Liver (tissue), 9 donors: ENCODE results near the gene ABCC9. TPM values are rescaled to one million over a fixed set of nuclear protein-coding genes. Genes with fewer than 3 reads are reported as not detected.

Experiments
- DNase-seq: peaks from one replicate; pipeline ENCODE4 v3.0.0-alpha.2; 2017; ENCODE audit warnings: low spot score
- H3K27ac ChIP-seq, 2 donors: one replicate each; pipeline ENCODE4 v1.7.0; 2013; ENCODE audit warnings: inconsistent platforms in 2 of 2, low read length in 2 of 2, control low read depth in 1 of 2, low read depth in 1 of 2, mild to moderate bottlenecking in 1 of 2
- H3K27me3 ChIP-seq, 4 donors: one replicate each; pipeline versions ENCODE4 v1.6.1 to v1.7.0; 2013; ENCODE audit warnings: low read length in 3 of 4, inconsistent platforms in 1 of 4, mild to moderate bottlenecking in 1 of 4, moderate library complexity in 1 of 4; ENCODE audit not compliant: control insufficient read depth in 4 of 4, insufficient read depth in 4 of 4
- H3K36me3 ChIP-seq, 4 donors: one replicate each; pipeline versions ENCODE4 v1.6.1 to v1.7.0; 2013; ENCODE audit warnings: low read length in 3 of 4, mild to moderate bottlenecking in 3 of 4, low read depth in 1 of 4, moderate library complexity in 1 of 4; ENCODE audit not compliant: control insufficient read depth in 4 of 4, insufficient read depth in 3 of 4
- H3K4me1 ChIP-seq, 4 donors: one replicate each; pipeline versions ENCODE4 v1.6.1 to v1.7.0; 2013; ENCODE audit warnings: low read length in 3 of 4, mild to moderate bottlenecking in 3 of 4, moderate library complexity in 1 of 4; ENCODE audit not compliant: control insufficient read depth in 4 of 4, insufficient read depth in 4 of 4
- H3K4me3 ChIP-seq, 3 donors: one replicate each; pipeline versions ENCODE4 v1.6.1 to v1.7.0; 2013; ENCODE audit warnings: low read length in 3 of 3, control low read depth in 1 of 3, low read depth in 1 of 3, mild to moderate bottlenecking in 1 of 3
- H3K9ac ChIP-seq, 2 donors: one replicate each; pipeline ENCODE4 v1.7.0; 2013; ENCODE audit warnings: low read length in 2 of 2, mild to moderate bottlenecking in 2 of 2, moderate library complexity in 2 of 2, control low read depth in 1 of 2, low read depth in 1 of 2
- H3K9me3 ChIP-seq, 4 donors: one replicate each; pipeline versions ENCODE4 v1.6.1 to v1.7.0; 2013; ENCODE audit warnings: low read length in 3 of 4; ENCODE audit not compliant: control insufficient read depth in 4 of 4
- EGR1 ChIP-seq, 2 donors: IDR thresholded peaks; 2 replicates each; pipeline ENCODE4 v1.6.1; 2016 to 2018; ENCODE audit warnings: antibody characterized with exemption in 2 of 2, low read depth in 2 of 2
- FOXA1 ChIP-seq: IDR thresholded peaks from 2 replicates; pipeline ENCODE4 v1.6.1; 2016; ENCODE audit warnings: antibody characterized with exemption
- FOXA2 ChIP-seq: IDR thresholded peaks from 2 replicates; pipeline ENCODE4 v1.6.1; 2016; ENCODE audit warnings: antibody characterized with exemption
- GABPA ChIP-seq, 2 donors: IDR thresholded peaks in 1 of 2; conservative IDR thresholded peaks in 1 of 2; 2 replicates each; pipeline ENCODE4 v1.6.1; 2016; ENCODE audit warnings: antibody characterized with exemption in 2 of 2, mild to moderate bottlenecking in 1 of 2, moderate library complexity in 1 of 2
- HNF4A ChIP-seq, 2 donors: conservative IDR thresholded peaks; 2 replicates each; pipeline ENCODE4 v1.6.1; 2016; ENCODE audit warnings: antibody characterized with exemption in 2 of 2, mild to moderate bottlenecking in 2 of 2
- HNF4G ChIP-seq: IDR thresholded peaks from 2 replicates; pipeline ENCODE4 v1.6.1; 2016; ENCODE audit warnings: antibody characterized with exemption
- JUND ChIP-seq, 2 donors: IDR thresholded peaks; 2 replicates each; pipeline ENCODE4 v1.6.1; 2016; ENCODE audit warnings: antibody characterized with exemption in 2 of 2
- NR2F2 ChIP-seq: IDR thresholded peaks from 2 replicates; pipeline ENCODE4 v1.6.1; 2016; ENCODE audit warnings: antibody characterized with exemption
- RAD21 ChIP-seq, 2 donors: IDR thresholded peaks; 2 replicates each; pipeline ENCODE4 v1.6.1; 2016; ENCODE audit warnings: antibody characterized with exemption in 2 of 2, mild to moderate bottlenecking in 2 of 2
- RXRA ChIP-seq, 2 donors: IDR thresholded peaks; 2 replicates each; pipeline ENCODE4 v1.6.1; 2017 to 2018; ENCODE audit warnings: antibody characterized with exemption in 2 of 2, mild to moderate bottlenecking in 1 of 2
- SP1 ChIP-seq: IDR thresholded peaks from 2 replicates; pipeline ENCODE4 v1.6.1; 2018; ENCODE audit warnings: antibody characterized with exemption, mild to moderate bottlenecking
- TAF1 ChIP-seq: conservative IDR thresholded peaks from 2 replicates; pipeline ENCODE4 v1.6.1; 2016; ENCODE audit warnings: antibody characterized with exemption, mild to moderate bottlenecking
- YY1 ChIP-seq: IDR thresholded peaks from 2 replicates; pipeline ENCODE4 v1.6.1; 2016; ENCODE audit warnings: antibody characterized with exemption, mild to moderate bottlenecking
- WGBS: extraction: QIAGEN DNeasy Blood & Tissue Kit; methylation state at CpG from one replicate; pipeline ENCODE4 v1.1.7; 2013; 5-methylcytosine and 5-hydroxymethylcytosine counted together
- polyA plus RNA-seq, 2 donors: library from polyadenylated mRNA; stranded (reverse) in 1 of 2; unstranded in 1 of 2; fragments of 200-250 nt in 1 of 2; fragments of >200 nt in 1 of 2; fragmentation: Nextera tagmentation in 1 of 2; extraction: Ambion mirVana in 1 of 2; gene quantifications; one replicate each; pipeline versions ENCODE4 v1.2.1 to v1.2.3, GENCODE V29; 2013 to 2015
- total RNA-seq, 2 donors: library from RNA; depleted of rRNA; stranded (reverse); fragments of >200 nt; gene quantifications; one replicate each; pipeline ENCODE4 v1.2.3, GENCODE V29; 2014
- TF ChIP-seq, protein P1 (sequence below): IDR thresholded peaks from 2 replicates; pipeline ENCODE4 v1.6.1; 2016; ENCODE audit warnings: antibody characterized with exemption
- TF ChIP-seq, protein P2 (sequence below): IDR thresholded peaks from 2 replicates; pipeline ENCODE4 v1.6.1; 2016; ENCODE audit warnings: antibody characterized with exemption, mild to moderate bottlenecking
- TF ChIP-seq, protein P3 (sequence below): IDR thresholded peaks from 2 replicates; pipeline ENCODE4 v1.6.1; 2016; ENCODE audit warnings: antibody characterized with exemption
- TF ChIP-seq, protein P4 (sequence below): fragments of 150-350 bp; IDR thresholded peaks from 2 replicates; pipeline ENCODE4 v1.5.1; 2017; ENCODE audit warnings: improper control_type of control experiment, low read depth, low read length; ENCODE audit not compliant: missing input control
- donor health status: healthy.
- donor health status: healthy.
- donor health status: healthy.
- donor health status: healthy.
- donor health status: healthy.

Gene ABCC9
- total and polyA plus RNA-seq, 4 donors: 2.7 to 55.6 (median 10.7) TPM

DNA sequence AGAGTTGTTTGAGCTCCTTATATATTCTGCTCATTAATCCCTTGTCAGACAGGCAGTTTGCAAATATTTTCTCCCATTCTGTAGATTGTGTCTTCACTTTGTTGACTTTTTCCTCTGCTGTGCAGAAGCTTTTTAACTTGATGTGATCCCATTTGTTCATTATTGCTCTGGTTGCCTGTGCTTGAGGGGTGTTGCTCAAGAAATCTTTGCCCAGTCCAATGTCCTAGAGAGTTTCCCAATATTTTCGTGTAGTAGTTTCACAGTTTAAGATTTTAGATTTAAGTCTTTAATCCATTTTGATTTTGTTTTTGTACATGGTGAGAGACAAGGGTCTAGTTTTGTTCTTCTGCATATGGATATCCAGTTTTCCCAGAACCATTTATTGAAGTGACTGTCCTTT lies 19.8 kb downstream of the ABCC9 start:
- peaks cover 0 to 2% (median 0%) of the 10 kb centered on the region in 4 donors for H3K36me3 ChIP-seq

DNA sequence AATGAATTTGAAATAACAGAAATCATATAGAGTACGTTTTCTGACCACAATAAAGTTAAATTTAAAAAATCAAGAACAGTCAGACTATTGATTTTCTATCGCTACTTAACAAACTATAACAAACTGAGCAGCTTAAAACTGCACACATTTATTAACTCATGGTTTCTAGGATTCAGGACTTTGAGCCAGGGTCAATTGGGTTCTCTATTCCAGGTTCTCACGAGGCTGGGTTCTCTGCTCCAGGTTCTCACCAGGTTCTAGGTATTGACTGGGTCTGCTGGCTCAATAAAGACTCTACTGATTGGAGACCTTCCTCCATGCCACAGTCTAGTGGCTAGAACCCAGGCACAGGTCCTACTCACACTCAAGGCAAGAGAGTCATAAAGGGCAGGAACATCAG lies 22.8 kb downstream of the ABCC9 start:
- no peaks in the 10 kb centered on the region for H3K4me1 ChIP-seq
- H3K4me3 ChIP-seq: no peak overlapping the region
- H3K27ac ChIP-seq: no peak overlapping the region
- WGBS: 43% methylated on average over 3 of the region's 3 CpGs
- no peak overlapping the region for H3K9ac ChIP-seq
- no peaks in the 10 kb centered on the region for H3K36me3 ChIP-seq
- no peaks in the 10 kb centered on the region for H3K27me3 ChIP-seq
- no peaks in the 10 kb centered on the region for H3K9me3 ChIP-seq
- no peak for DNase-seq
- TF ChIP-seq RAD21 (IDR thresholded peaks at IDR 0.05): no peak
- TF ChIP-seq HNF4G: peak; percentile 35
- peak in 1 of 2 donors; percentile 54 for TF ChIP-seq RXRA (IDR thresholded peaks at IDR 0.05)
- TF ChIP-seq GABPA (IDR thresholded peaks at IDR 0.05 in 1 of 2, conservative IDR thresholded peaks at IDR 0.05 in 1 of 2): no peak
- no peak for TF ChIP-seq EGR1 (IDR thresholded peaks at IDR 0.05; ENCODE audit: low read depth in 2 of 2)
- TF ChIP-seq, protein P1, sequence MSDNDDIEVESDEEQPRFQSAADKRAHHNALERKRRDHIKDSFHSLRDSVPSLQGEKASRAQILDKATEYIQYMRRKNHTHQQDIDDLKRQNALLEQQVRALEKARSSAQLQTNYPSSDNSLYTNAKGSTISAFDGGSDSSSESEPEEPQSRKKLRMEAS: no peak
- no peak for TF ChIP-seq NR2F2
- TF ChIP-seq HNF4A (conservative IDR thresholded peaks at IDR 0.05): peak; percentile 67 to 81
- TF ChIP-seq YY1: no peak
- no peak for TF ChIP-seq FOXA2

More for the DNA sequence above, 19.8 kb downstream of the ABCC9 start:
- H3K4me3 ChIP-seq: no peak overlapping the region
- 31% methylated on average over 1 of the region's 1 CpG for WGBS
- H3K9me3 ChIP-seq: no peaks in the 10 kb centered on the region
- no peaks in the 10 kb centered on the region for H3K27me3 ChIP-seq
- no peak overlapping the region for H3K27ac ChIP-seq
- TF ChIP-seq GABPA (IDR thresholded peaks at IDR 0.05 in 1 of 2, conservative IDR thresholded peaks at IDR 0.05 in 1 of 2) (no peak), HNF4A (conservative IDR thresholded peaks at IDR 0.05) (peak; percentile 87 to 91), SP1 (peak; percentile 33), TAF1 (no peak), FOXA1 (no peak), RAD21 (IDR thresholded peaks at IDR 0.05) (peak; percentile 15 to 38), NR2F2 (no peak), RXRA (IDR thresholded peaks at IDR 0.05) (peak; percentile 44 to 51), FOXA2 (no peak), EGR1 (IDR thresholded peaks at IDR 0.05; ENCODE audit: low read depth in 2 of 2) (no peak), JUND (IDR thresholded peaks at IDR 0.05) (peak; percentile 22 to 57), YY1 (no peak), HNF4G (peak; percentile 79)
- TF ChIP-seq, protein P2, sequence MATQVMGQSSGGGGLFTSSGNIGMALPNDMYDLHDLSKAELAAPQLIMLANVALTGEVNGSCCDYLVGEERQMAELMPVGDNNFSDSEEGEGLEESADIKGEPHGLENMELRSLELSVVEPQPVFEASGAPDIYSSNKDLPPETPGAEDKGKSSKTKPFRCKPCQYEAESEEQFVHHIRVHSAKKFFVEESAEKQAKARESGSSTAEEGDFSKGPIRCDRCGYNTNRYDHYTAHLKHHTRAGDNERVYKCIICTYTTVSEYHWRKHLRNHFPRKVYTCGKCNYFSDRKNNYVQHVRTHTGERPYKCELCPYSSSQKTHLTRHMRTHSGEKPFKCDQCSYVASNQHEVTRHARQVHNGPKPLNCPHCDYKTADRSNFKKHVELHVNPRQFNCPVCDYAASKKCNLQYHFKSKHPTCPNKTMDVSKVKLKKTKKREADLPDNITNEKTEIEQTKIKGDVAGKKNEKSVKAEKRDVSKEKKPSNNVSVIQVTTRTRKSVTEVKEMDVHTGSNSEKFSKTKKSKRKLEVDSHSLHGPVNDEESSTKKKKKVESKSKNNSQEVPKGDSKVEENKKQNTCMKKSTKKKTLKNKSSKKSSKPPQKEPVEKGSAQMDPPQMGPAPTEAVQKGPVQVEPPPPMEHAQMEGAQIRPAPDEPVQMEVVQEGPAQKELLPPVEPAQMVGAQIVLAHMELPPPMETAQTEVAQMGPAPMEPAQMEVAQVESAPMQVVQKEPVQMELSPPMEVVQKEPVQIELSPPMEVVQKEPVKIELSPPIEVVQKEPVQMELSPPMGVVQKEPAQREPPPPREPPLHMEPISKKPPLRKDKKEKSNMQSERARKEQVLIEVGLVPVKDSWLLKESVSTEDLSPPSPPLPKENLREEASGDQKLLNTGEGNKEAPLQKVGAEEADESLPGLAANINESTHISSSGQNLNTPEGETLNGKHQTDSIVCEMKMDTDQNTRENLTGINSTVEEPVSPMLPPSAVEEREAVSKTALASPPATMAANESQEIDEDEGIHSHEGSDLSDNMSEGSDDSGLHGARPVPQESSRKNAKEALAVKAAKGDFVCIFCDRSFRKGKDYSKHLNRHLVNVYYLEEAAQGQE: no peak
- TF ChIP-seq, protein P1: no peak
- TF ChIP-seq, protein P3, sequence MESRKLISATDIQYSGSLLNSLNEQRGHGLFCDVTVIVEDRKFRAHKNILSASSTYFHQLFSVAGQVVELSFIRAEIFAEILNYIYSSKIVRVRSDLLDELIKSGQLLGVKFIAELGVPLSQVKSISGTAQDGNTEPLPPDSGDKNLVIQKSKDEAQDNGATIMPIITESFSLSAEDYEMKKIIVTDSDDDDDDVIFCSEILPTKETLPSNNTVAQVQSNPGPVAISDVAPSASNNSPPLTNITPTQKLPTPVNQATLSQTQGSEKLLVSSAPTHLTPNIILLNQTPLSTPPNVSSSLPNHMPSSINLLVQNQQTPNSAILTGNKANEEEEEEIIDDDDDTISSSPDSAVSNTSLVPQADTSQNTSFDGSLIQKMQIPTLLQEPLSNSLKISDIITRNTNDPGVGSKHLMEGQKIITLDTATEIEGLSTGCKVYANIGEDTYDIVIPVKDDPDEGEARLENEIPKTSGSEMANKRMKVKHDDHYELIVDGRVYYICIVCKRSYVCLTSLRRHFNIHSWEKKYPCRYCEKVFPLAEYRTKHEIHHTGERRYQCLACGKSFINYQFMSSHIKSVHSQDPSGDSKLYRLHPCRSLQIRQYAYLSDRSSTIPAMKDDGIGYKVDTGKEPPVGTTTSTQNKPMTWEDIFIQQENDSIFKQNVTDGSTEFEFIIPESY: no peak
- TF ChIP-seq, protein P4, sequence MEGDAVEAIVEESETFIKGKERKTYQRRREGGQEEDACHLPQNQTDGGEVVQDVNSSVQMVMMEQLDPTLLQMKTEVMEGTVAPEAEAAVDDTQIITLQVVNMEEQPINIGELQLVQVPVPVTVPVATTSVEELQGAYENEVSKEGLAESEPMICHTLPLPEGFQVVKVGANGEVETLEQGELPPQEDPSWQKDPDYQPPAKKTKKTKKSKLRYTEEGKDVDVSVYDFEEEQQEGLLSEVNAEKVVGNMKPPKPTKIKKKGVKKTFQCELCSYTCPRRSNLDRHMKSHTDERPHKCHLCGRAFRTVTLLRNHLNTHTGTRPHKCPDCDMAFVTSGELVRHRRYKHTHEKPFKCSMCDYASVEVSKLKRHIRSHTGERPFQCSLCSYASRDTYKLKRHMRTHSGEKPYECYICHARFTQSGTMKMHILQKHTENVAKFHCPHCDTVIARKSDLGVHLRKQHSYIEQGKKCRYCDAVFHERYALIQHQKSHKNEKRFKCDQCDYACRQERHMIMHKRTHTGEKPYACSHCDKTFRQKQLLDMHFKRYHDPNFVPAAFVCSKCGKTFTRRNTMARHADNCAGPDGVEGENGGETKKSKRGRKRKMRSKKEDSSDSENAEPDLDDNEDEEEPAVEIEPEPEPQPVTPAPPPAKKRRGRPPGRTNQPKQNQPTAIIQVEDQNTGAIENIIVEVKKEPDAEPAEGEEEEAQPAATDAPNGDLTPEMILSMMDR: no peak
- H3K4me1 ChIP-seq: no peaks in the 10 kb centered on the region
- H3K9ac ChIP-seq: no peak overlapping the region
- no peak for DNase-seq
